ENCODE results near the gene TMEM44. TPM values are rescaled to one million over a fixed set of nuclear protein-coding genes. Genes with fewer than 3 reads are reported as not detected.

Gene TMEM44
- total and polyA plus RNA-seq, 9 of the 15 experiments (the other 6 are each of a cell fraction or from before 2014, with no cell fraction given), result 0.53 to 18.1 (median 11.3) TPM

DNA sequence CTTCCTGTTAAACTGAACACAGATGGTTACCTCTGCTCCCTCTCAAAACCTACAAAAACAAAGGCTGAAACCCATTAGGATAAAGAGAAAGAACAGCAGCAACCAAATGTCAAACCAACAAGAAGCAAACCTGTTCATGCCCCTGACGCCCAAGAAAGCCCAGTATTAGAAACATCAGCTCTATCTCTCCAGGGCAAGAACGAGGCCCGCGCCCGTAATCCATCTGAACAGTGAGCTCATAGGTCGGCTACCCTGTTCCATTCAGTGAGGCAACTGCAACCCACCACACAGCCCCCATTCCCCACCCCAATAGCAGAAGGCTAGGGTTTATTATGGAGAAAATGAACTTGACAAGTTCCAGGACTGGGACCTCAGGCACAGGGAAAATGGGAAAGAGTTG is 28.7 kb upstream of the TMEM44 start:
- FAIRE-seq (no peak), DNase-seq (ENCODE audit: extremely low read depth in 1 of 4, low spot score in 3 of 4) (no peak), ATAC-seq (no peak)
- Histone ChIP-seq H3K27me3 (ENCODE audit: control insufficient read depth in 2 of 2, insufficient read depth in 2 of 2, low read length in 2 of 2) (no peaks in the 10 kb centered on the region), H4K20me1 (replicated peaks; ENCODE audit: control insufficient read depth, insufficient read depth, low read length) (no peaks in the 10 kb centered on the region; the same call in 1 of the 2 replicates), H2AFZ (ENCODE audit: low read depth, low read length) (no peak overlapping the region), H3K27ac (ENCODE audit: extremely low read depth, low read depth, low read length) (no peak overlapping the region), H3K4me2 (ENCODE audit: insufficient read depth, low read length) (no peak overlapping the region), H3K4me3 (no peak overlapping the region), H3K36me3 (ENCODE audit: control insufficient read depth, insufficient read depth, low read length) (peaks cover 78% of the 10 kb centered on the region), H3K79me2 (ENCODE audit: control insufficient read depth, insufficient read depth, low read length) (no peaks in the 10 kb centered on the region), H3K9me1 (ENCODE audit: control insufficient read depth, insufficient read depth, low read length) (no peaks in the 10 kb centered on the region), H3K9me3 (replicated peaks; ENCODE audit: control insufficient read depth, insufficient read depth, low read depth, low read length) (no peaks in the 10 kb centered on the region), H3K4me1 (replicated peaks in 1 of 2; ENCODE audit: control insufficient read depth in 2 of 2, insufficient read depth in 2 of 2, low read length in 2 of 2) (no peaks in the 10 kb centered on the region), H3K9ac (ENCODE audit: insufficient read depth in 1 of 2, low read depth in 2 of 2, low read length in 2 of 2) (no peak overlapping the region)
- intact Hi-C loops (cut with micrococcal nuclease), result no loop called here
- no TSS peak for BruUV-seq (replicated peaks)
- in situ Hi-C loops (cut with MboI), result no loop called here
- 73% methylated on average over 6 of the region's 6 CpGs for WGBS (ENCODE audit: insufficient coverage, low coverage, missing lambda C conversion rate)
- TF ChIP-seq TAL1 (IDR thresholded peaks at IDR 0.05), result no peak
- POLR2A ChIA-PET, result interaction anchor here (0.7 to 1.5 kb wide), 3 partner anchors 10 to 790 kb away, joined by 3 to 6 read pairs (median 3); partner anchors contain the start of gene LSG1
- CTCF ChIA-PET (ENCODE audit: low intra/inter-chr PET ratio), result no interaction called here

DNA sequence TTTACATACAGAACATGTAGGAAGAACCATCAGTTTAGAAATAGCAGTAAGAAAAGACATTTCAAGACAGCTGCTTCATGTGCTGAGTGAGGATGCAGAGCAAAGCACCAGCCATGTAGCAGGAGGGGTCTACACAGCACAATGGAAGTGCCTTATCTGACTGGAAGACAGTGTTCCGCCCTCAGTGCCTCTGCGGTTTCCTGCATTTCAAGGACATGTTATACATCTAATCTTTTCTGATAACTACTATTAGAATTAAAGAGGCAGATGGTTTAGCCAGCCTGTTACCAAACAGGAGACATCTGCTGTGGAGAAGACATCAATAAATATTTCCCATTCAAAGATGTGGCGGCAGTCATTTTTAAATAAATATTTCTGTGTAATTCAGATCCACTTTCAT is 28.2 kb upstream of the TMEM44 start:
- POLR2A ChIA-PET, result interaction anchor here (0.8 to 1.5 kb wide), 2 partner anchors 10 to 790 kb away, joined by 3 to 6 read pairs; partner anchors contain the start of gene LSG1
- H3K4me2 ChIP-seq (ENCODE audit: insufficient read depth, low read length), result no peak overlapping the region
- no peak for ATAC-seq
- TF ChIP-seq HNRNPLL (IDR thresholded peaks at IDR 0.05; ENCODE audit: low read depth, low read length, poor library complexity, severe bottlenecking) (no peak), JUND (IDR thresholded peaks at IDR 0.05; ENCODE audit: borderline replicate concordance, low read depth, low read length) (no peak), JUND (tag; IDR thresholded peaks at IDR 0.05; ENCODE audit: borderline replicate concordance, low read depth, low read length) (no peak), NFRKB (IDR thresholded peaks at IDR 0.05; ENCODE audit: low read depth) (no peak), POLR2G (IDR thresholded peaks at IDR 0.05; ENCODE audit: low read depth, low read length) (no peak), KLF1 (tag; IDR thresholded peaks at IDR 0.05) (no peak), CBX8 (IDR thresholded peaks at IDR 0.05; ENCODE audit: borderline replicate concordance, extremely low read depth, low read depth, low read length, poor library complexity, severe bottlenecking) (no peak), OTX1 (CRISPR knock-in tag; IDR thresholded peaks at IDR 0.05) (no peak)
- TF ChIP-seq, protein P1, sequence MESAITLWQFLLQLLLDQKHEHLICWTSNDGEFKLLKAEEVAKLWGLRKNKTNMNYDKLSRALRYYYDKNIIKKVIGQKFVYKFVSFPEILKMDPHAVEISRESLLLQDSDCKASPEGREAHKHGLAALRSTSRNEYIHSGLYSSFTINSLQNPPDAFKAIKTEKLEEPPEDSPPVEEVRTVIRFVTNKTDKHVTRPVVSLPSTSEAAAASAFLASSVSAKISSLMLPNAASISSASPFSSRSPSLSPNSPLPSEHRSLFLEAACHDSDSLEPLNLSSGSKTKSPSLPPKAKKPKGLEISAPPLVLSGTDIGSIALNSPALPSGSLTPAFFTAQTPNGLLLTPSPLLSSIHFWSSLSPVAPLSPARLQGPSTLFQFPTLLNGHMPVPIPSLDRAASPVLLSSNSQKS (CRISPR knock-in tag; IDR thresholded peaks at IDR 0.05), result no peak
- TF ChIP-seq, protein P2, sequence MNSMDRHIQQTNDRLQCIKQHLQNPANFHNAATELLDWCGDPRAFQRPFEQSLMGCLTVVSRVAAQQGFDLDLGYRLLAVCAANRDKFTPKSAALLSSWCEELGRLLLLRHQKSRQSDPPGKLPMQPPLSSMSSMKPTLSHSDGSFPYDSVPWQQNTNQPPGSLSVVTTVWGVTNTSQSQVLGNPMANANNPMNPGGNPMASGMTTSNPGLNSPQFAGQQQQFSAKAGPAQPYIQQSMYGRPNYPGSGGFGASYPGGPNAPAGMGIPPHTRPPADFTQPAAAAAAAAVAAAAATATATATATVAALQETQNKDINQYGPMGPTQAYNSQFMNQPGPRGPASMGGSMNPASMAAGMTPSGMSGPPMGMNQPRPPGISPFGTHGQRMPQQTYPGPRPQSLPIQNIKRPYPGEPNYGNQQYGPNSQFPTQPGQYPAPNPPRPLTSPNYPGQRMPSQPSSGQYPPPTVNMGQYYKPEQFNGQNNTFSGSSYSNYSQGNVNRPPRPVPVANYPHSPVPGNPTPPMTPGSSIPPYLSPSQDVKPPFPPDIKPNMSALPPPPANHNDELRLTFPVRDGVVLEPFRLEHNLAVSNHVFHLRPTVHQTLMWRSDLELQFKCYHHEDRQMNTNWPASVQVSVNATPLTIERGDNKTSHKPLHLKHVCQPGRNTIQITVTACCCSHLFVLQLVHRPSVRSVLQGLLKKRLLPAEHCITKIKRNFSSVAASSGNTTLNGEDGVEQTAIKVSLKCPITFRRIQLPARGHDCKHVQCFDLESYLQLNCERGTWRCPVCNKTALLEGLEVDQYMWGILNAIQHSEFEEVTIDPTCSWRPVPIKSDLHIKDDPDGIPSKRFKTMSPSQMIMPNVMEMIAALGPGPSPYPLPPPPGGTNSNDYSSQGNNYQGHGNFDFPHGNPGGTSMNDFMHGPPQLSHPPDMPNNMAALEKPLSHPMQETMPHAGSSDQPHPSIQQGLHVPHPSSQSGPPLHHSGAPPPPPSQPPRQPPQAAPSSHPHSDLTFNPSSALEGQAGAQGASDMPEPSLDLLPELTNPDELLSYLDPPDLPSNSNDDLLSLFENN (IDR thresholded peaks at IDR 0.05; ENCODE audit: low read depth in 2 of 2, low read length in 2 of 2), result no peak

More for the DNA sequence above, 28.2 kb upstream of the TMEM44 start:
- Histone ChIP-seq H3K9me3 (replicated peaks; ENCODE audit: control insufficient read depth, insufficient read depth, low read depth, low read length) (no peaks in the 10 kb centered on the region), H3K9ac (ENCODE audit: insufficient read depth in 1 of 2, low read depth in 2 of 2, low read length in 2 of 2) (no peak overlapping the region), H3K4me1 (replicated peaks in 1 of 2; ENCODE audit: control insufficient read depth in 2 of 2, insufficient read depth in 2 of 2, low read length in 2 of 2) (no peaks in the 10 kb centered on the region), H4K20me1 (replicated peaks; ENCODE audit: control insufficient read depth, insufficient read depth, low read length) (no peaks in the 10 kb centered on the region; the same call in 1 of the 2 replicates), H3K27ac (ENCODE audit: extremely low read depth, low read depth, low read length) (no peak overlapping the region), H3K27me3 (ENCODE audit: control insufficient read depth in 2 of 2, insufficient read depth in 2 of 2, low read length in 2 of 2) (no peaks in the 10 kb centered on the region), H3K4me3 (no peak overlapping the region), H3K9me1 (ENCODE audit: control insufficient read depth, insufficient read depth, low read length) (no peaks in the 10 kb centered on the region), H2AFZ (ENCODE audit: low read depth, low read length) (no peak overlapping the region), H3K36me3 (ENCODE audit: control insufficient read depth, insufficient read depth, low read length) (peaks cover 72% of the 10 kb centered on the region), H3K79me2 (ENCODE audit: control insufficient read depth, insufficient read depth, low read length) (no peaks in the 10 kb centered on the region)
- CTCF ChIA-PET (ENCODE audit: low intra/inter-chr PET ratio), result no interaction called here
- FAIRE-seq (no peak), DNase-seq (ENCODE audit: extremely low read depth in 1 of 4, low spot score in 3 of 4) (no peak)
- BruUV-seq (replicated peaks), result no TSS peak
- 84% methylated on average over 3 of the region's 3 CpGs for WGBS (ENCODE audit: insufficient coverage, low coverage, missing lambda C conversion rate)
- intact Hi-C loops (cut with micrococcal nuclease) (no loop called here), in situ Hi-C loops (cut with MboI) (no loop called here)
